Natural killer cell (primary cell): ENCODE results near the gene CCDC69. TPM values are rescaled to one million over a fixed set of nuclear protein-coding genes. Genes with fewer than 3 reads are reported as not detected.

ENCODE experiments used
- ATAC-seq, 3 donors: fragments of 150-1000 bp in 2 of 3; fragments of 200-7000 bp in 1 of 3; cut with Tn5 transposase; 1 replicate in 1 of 3; 2 replicates in 2 of 3; pipeline ENCODE4 v1.10.0; 2021; ENCODE audit warnings: mild to moderate bottlenecking in 2 of 3, moderate library complexity in 2 of 3
- DNase-seq, 2 donors: peaks; one replicate each; pipeline versions ENCODE4 v3.0.0 to v3.0.0-alpha.2; 2013 to 2021; ENCODE audit warnings: mixed read lengths in 1 of 2
- H3K27ac ChIP-seq: one replicate; pipeline ENCODE4 v1.5.1; 2013; ENCODE audit warnings: mild to moderate bottlenecking, low read length
- H3K27me3 ChIP-seq: one replicate; pipeline ENCODE4 v1.6.1; 2013; ENCODE audit warnings: low read length; ENCODE audit not compliant: control insufficient read depth, insufficient read depth
- H3K36me3 ChIP-seq: one replicate; pipeline ENCODE4 v1.6.1; 2013; ENCODE audit warnings: low read length; ENCODE audit not compliant: control insufficient read depth, insufficient read depth
- H3K4me1 ChIP-seq: one replicate; pipeline ENCODE4 v1.6.1; 2013; ENCODE audit warnings: low read length; ENCODE audit not compliant: control insufficient read depth, insufficient read depth
- H3K4me3 ChIP-seq: one replicate; pipeline ENCODE4 v1.5.1; 2013; ENCODE audit warnings: low read length
- H3K9me3 ChIP-seq: one replicate; pipeline ENCODE4 v1.6.1; 2013; ENCODE audit warnings: low read length; ENCODE audit not compliant: control insufficient read depth, insufficient read depth
- H3K27ac Mint-ChIP-seq, 2 donors: one replicate each; pipeline ENCODE4 v1.8.0; 2022; ENCODE audit warnings: mild to moderate bottlenecking in 2 of 2, mixed read lengths in 2 of 2, moderate library complexity in 1 of 2
- H3K27me3 Mint-ChIP-seq, 2 donors: one replicate each; pipeline ENCODE4 v1.8.0; 2022; ENCODE audit warnings: low read depth in 2 of 2, mixed read lengths in 2 of 2
- H3K36me3 Mint-ChIP-seq: one replicate; pipeline ENCODE4 v1.8.0; 2022; ENCODE audit warnings: mixed read lengths
- H3K4me1 Mint-ChIP-seq, 2 donors: one replicate each; pipeline ENCODE4 v1.8.0; 2022; ENCODE audit warnings: mixed read lengths in 2 of 2
- H3K4me3 Mint-ChIP-seq: one replicate; pipeline ENCODE4 v1.8.0; 2022; ENCODE audit warnings: mild to moderate bottlenecking, moderate library complexity, mixed read lengths
- H3K9me3 Mint-ChIP-seq, 2 donors: one replicate each; pipeline ENCODE4 v1.8.0; 2022; ENCODE audit warnings: mixed read lengths in 2 of 2
- WGBS: methylation state at CpG from one replicate; pipeline ENCODE4 v1.1.7; 2013; ENCODE audit warnings: missing lambda C conversion rate; ENCODE audit not compliant: insufficient coverage; 5-methylcytosine and 5-hydroxymethylcytosine counted together
- intact Hi-C: fragments of 100-400 bp; cut with micrococcal nuclease; formaldehyde crosslinking; loops from one replicate; pipeline ENCODE4 v1.14.2; 2022
- total RNA-seq, 4 donors: library from RNA; stranded (reverse); fragments of 120-200 nt in 1 of 4; gene quantifications; one replicate each; pipeline versions ENCODE4 v1.2.3 to v1.2.4, GENCODE V29; 2013 to 2022
- TF ChIP-seq, protein P1 (sequence below): fragments of 200-600 bp; IDR thresholded peaks from one replicate; pipeline ENCODE4 v1.8.0; 2022; ENCODE audit warnings: antibody characterized with exemption

CCDC69 gene
- total RNA-seq, 3 donors from 2014 or later (not counting 1 experiment from before 2014, with no cell fraction given) = 181 to 227 (median 204) TPM

DNA sequence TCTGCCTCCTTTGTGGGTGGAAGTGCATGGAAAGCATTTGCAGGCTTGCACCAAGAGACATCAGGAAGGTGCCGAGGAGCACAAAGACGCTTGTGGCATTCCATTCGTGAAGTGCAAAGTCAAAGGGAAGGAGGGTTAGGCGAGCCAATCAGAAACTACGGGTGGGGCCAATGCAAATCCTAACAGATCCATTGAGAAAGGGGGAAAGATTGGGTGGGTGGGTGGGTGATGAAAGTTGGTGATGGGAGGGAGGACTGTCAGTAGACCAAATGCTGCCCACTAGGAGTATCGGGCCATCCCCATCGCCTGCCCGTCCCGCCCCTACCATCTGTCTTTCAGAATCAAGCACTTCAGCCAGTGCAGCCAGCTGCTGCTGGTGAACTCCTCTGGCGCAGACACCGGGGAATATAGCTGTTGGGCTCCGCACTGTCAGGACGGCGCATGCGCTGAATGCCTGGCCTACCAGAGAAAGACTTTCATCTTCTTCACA lies 49.2 kb downstream of the CCDC69 start:
- H3K27me3 Mint-ChIP-seq = no peaks in the 10 kb centered on the region
- Histone ChIP-seq H3K27ac (no peak overlapping the region), H3K9me3 (no peaks in the 10 kb centered on the region), H3K27me3 (no peaks in the 10 kb centered on the region), H3K36me3 (peaks cover 22% of the 10 kb centered on the region), H3K4me3 (no peak overlapping the region), H3K4me1 (no peaks in the 10 kb centered on the region)
- no peaks in the 10 kb centered on the region for H3K36me3 Mint-ChIP-seq
- intact Hi-C loops = no loop called here
- no peaks in the 10 kb centered on the region for H3K9me3 Mint-ChIP-seq
- 96% methylated on average over 15 of the region's 15 CpGs for WGBS
- no peak for DNase-seq
- no peak overlapping the region for H3K4me3 Mint-ChIP-seq
- ATAC-seq = peak in 1 of 3 donors; percentile 28
- TF ChIP-seq, protein P1, sequence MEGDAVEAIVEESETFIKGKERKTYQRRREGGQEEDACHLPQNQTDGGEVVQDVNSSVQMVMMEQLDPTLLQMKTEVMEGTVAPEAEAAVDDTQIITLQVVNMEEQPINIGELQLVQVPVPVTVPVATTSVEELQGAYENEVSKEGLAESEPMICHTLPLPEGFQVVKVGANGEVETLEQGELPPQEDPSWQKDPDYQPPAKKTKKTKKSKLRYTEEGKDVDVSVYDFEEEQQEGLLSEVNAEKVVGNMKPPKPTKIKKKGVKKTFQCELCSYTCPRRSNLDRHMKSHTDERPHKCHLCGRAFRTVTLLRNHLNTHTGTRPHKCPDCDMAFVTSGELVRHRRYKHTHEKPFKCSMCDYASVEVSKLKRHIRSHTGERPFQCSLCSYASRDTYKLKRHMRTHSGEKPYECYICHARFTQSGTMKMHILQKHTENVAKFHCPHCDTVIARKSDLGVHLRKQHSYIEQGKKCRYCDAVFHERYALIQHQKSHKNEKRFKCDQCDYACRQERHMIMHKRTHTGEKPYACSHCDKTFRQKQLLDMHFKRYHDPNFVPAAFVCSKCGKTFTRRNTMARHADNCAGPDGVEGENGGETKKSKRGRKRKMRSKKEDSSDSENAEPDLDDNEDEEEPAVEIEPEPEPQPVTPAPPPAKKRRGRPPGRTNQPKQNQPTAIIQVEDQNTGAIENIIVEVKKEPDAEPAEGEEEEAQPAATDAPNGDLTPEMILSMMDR = no peak
- H3K27ac Mint-ChIP-seq = peak overlapping the region; percentile 47 to 64
- peaks cover under 1 to 20% of the 10 kb centered on the region in 2 donors for H3K4me1 Mint-ChIP-seq

DNA sequence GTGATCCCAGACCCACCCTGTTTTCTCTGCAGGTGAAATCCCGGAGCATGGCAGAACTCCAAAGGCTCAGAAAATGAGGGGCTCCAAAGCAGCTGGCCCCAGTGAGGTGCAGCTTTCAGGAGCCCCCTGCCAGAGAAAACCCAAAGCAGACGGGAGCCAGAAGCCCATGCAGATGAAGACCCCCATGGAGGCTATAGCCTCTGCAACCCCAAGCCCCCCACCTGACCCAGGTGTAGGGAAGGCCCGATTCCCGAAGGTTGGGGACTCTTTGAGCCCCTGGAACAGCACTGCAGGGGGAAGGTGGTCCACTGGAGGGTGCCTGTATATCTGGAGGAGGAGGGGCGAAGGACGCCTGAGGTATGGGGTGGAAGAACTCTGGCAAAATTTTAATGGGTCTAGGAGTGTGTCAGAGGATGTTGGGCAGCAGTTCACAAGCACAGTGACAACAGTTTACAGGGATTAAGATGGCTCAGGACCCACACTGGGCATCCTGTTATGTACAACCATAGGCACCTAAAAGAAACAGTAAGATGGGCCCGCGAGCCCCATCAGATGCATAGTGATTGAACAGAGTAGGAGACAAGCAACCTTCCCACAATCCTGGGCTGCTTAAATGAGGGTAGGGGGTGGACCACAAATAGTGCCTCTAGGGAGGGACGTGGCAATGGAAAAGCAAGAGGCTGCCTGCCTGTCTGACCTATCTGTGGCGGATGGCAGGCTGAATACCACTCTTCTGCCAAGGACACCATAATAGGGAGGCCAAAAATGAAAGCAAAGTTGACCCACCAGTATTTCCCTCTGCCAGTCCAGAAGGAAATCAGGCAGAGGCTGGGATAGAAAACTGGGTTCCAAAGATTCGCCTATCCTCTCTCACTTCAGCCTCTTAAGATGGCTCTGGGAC lies 49.9 kb downstream of the CCDC69 start:
- Histone ChIP-seq H3K4me3 (no peak overlapping the region), H3K36me3 (peaks cover 15% of the 10 kb centered on the region), H3K27ac (no peak overlapping the region), H3K4me1 (no peaks in the 10 kb centered on the region), H3K27me3 (no peaks in the 10 kb centered on the region), H3K9me3 (no peaks in the 10 kb centered on the region)
- TF ChIP-seq, protein P1 = no peak
- Mint-ChIP-seq H3K4me3 (peak overlapping the region; percentile 29), H3K36me3 (no peaks in the 10 kb centered on the region), H3K4me1 (peaks cover 8 to 25% of the 10 kb centered on the region in 2 donors), H3K27ac (peak overlapping the region; percentile 47 to 64), H3K27me3 (no peaks in the 10 kb centered on the region), H3K9me3 (no peaks in the 10 kb centered on the region)
- no peak for ATAC-seq
- WGBS = 85% methylated on average over 9 of the region's 11 CpGs
- intact Hi-C loops = no loop called here
- DNase-seq = no peak

DNA sequence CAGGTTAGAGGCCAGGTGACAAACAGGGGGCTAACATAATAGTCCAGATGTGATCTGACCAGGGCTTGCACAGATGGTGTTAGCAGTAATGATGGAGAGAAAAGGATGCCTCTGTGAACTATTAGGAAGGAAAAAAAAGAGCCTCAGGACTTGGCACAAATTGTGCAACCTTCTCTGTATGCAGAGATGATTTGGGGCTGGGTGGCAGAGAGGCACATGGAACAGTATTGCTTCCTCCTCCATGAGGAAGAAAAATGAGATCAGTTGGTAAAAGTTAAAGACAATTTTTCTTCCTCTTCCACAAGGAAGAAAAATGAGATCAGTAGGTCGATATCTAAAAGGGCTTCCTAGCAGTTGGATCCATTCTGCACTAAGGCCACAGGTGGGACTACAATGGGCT lies 52.4 kb downstream of the CCDC69 start:
- no peak overlapping the region for H3K4me3 ChIP-seq
- Mint-ChIP-seq H3K4me3 (no peak overlapping the region), H3K9me3 (no peaks in the 10 kb centered on the region), H3K36me3 (no peaks in the 10 kb centered on the region), H3K27ac (peak overlapping the region; percentile 75 to 77), H3K27me3 (no peaks in the 10 kb centered on the region), H3K4me1 (peaks cover 9 to 22% of the 10 kb centered on the region in 2 donors)
- H3K27ac ChIP-seq = no peak overlapping the region
- H3K36me3 ChIP-seq = no peaks in the 10 kb centered on the region
- H3K9me3 ChIP-seq = no peaks in the 10 kb centered on the region
- ATAC-seq (no peak), DNase-seq (no peak)
- TF ChIP-seq, protein P1 = no peak
- WGBS = 75% methylated on average over 1 of the region's 1 CpG
- intact Hi-C loops = no loop called here
- H3K4me1 ChIP-seq = no peaks in the 10 kb centered on the region
- H3K27me3 ChIP-seq = no peaks in the 10 kb centered on the region
